ENCODE data around the gene CTIF. TPM values are rescaled to one million over a fixed set of nuclear protein-coding genes. Genes with fewer than 3 reads are reported as not detected.
A peak's percentile ranks its signal among the peaks of the same experiment; 100 is the strongest.

CTIF gene
- total RNA-seq, 1 experiment from 2014 or later = 95.8 TPM

- no peaks in the 10 kb centered on the region for H3K27me3 Mint-ChIP-seq (ENCODE audit: insufficient read depth, unreplicated experiment)
- no peak overlapping the region for H3K4me3 Mint-ChIP-seq (ENCODE audit: unreplicated experiment)
- BruUV-seq (replicated peaks) = no TSS peak
- DNase-seq (ENCODE audit: unreplicated experiment) = no peak
- CTCF ChIA-PET = interaction anchor here (0.6 to 5.3 kb wide), 24 partner anchors 10 to 564 kb away, joined by 3 to 33 read pairs (median 3); no protein-coding TSS in a partner anchor
- H3K36me3 Mint-ChIP-seq (ENCODE audit: insufficient read depth, unreplicated experiment) = peaks cover 41% of the 10 kb centered on the region
- intact Hi-C loops (cut with micrococcal nuclease) = loop anchor here (1.0 to 10.0 kb wide), 6 partner anchors 100 to 812 kb away; partner anchors contain the start of gene C18orf32
- TF ChIP-seq CTCF (IDR thresholded peaks at IDR 0.05; ENCODE audit: unreplicated experiment) = no peak
- no peaks in the 10 kb centered on the region for H3K4me1 Mint-ChIP-seq (ENCODE audit: insufficient read depth, unreplicated experiment)
- POLR2A ChIA-PET = no interaction called here
- H3K27ac Mint-ChIP-seq (ENCODE audit: low read depth, unreplicated experiment) = no peak overlapping the region
- peaks cover 8% of the 10 kb centered on the region for H3K9me3 Mint-ChIP-seq (ENCODE audit: unreplicated experiment)
These were observed 136.0 kb downstream of the CTIF start for GRCh38 chr18:48674758-48675351.

DNA sequence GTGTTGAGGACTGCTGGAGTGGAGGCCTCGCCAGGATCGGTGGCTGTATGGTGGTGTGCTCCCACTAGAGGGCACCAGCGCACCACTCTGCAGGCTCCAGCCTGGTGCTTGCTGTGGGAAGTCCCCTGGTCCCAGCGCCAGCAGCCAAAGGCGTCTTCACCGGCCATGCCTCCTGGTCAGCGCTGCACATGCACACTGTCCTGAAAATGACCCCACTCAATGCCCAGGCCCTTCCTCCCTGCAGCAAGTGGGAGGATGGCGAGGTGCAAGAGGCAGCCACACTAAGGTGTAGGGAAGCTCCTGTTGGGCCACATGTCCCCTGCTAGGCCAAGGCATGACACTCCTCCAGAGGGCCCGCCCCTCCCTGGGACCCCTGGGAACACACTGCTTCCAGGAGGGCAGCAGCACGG lies 136.5 kb downstream of the CTIF start:
- ChIA-PET POLR2A (no interaction called here), CTCF (interaction anchor here (0.6 to 5.3 kb wide), 19 partner anchors 12 to 1586 kb away, joined by 3 to 33 read pairs (median 3); no protein-coding TSS in a partner anchor)
- no TSS peak for BruUV-seq (replicated peaks)
- no peaks in the 10 kb centered on the region for H3K27me3 Mint-ChIP-seq (ENCODE audit: insufficient read depth, unreplicated experiment)
- intact Hi-C loops (cut with micrococcal nuclease) = loop anchor here (1.0 to 10.0 kb wide), 6 partner anchors 99 to 811 kb away; partner anchors contain the start of gene C18orf32
- DNase-seq (ENCODE audit: unreplicated experiment) = peak; percentile 81
- H3K9me3 Mint-ChIP-seq (ENCODE audit: unreplicated experiment) = peaks cover 8% of the 10 kb centered on the region
- no peak overlapping the region for H3K27ac Mint-ChIP-seq (ENCODE audit: low read depth, unreplicated experiment)
- H3K4me3 Mint-ChIP-seq (ENCODE audit: unreplicated experiment) = no peak overlapping the region
- peaks cover 39% of the 10 kb centered on the region for H3K36me3 Mint-ChIP-seq (ENCODE audit: insufficient read depth, unreplicated experiment)
- TF ChIP-seq CTCF (IDR thresholded peaks at IDR 0.05; ENCODE audit: unreplicated experiment) = peak; percentile 94
- H3K4me1 Mint-ChIP-seq (ENCODE audit: insufficient read depth, unreplicated experiment) = no peaks in the 10 kb centered on the region

GRCh38 chr18:48675912-48676311 lies 137.1 kb downstream of the CTIF start:
- Mint-ChIP-seq H3K27ac (ENCODE audit: low read depth, unreplicated experiment) (no peak overlapping the region), H3K27me3 (ENCODE audit: insufficient read depth, unreplicated experiment) (no peaks in the 10 kb centered on the region), H3K4me3 (ENCODE audit: unreplicated experiment) (no peak overlapping the region), H3K4me1 (ENCODE audit: insufficient read depth, unreplicated experiment) (no peaks in the 10 kb centered on the region), H3K9me3 (ENCODE audit: unreplicated experiment) (peaks cover 8% of the 10 kb centered on the region), H3K36me3 (ENCODE audit: insufficient read depth, unreplicated experiment) (peaks cover 33% of the 10 kb centered on the region)
- CTCF ChIA-PET = interaction anchor here (0.6 to 5.3 kb wide), 16 partner anchors 12 to 1586 kb away, joined by 3 to 33 read pairs (median 4); no protein-coding TSS in a partner anchor
- intact Hi-C loops (cut with micrococcal nuclease) = loop anchor here (1.0 to 10.0 kb wide), 8 partner anchors 99 to 811 kb away; partner anchors contain the start of gene C18orf32
- no TSS peak for BruUV-seq (replicated peaks)
- no peak for DNase-seq (ENCODE audit: unreplicated experiment)
- POLR2A ChIA-PET = no interaction called here
- TF ChIP-seq CTCF (IDR thresholded peaks at IDR 0.05; ENCODE audit: unreplicated experiment) = no peak

DNA sequence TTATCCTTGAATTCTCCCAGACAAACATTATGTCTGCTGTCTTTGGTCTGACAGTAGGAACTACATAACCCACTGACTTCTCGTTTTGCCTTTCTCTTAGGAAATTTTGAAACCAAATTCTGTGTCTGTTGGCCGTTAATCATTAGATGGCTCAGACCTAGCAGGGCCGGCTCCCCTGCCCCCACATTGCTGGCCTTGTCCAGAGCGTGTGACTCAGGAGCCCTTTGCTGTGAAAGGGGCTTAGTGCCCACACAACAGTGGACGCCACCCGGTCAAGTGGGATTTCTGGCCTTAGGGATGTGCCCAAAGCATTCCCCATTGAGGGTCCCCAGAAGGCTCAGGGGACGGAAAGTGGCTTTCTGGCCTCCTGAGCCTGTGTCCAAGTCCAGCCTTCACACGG lies 137.5 kb downstream of the CTIF start:
- Mint-ChIP-seq H3K27me3 (ENCODE audit: insufficient read depth, unreplicated experiment) (no peaks in the 10 kb centered on the region), H3K27ac (ENCODE audit: low read depth, unreplicated experiment) (no peak overlapping the region), H3K9me3 (ENCODE audit: unreplicated experiment) (peaks cover 4% of the 10 kb centered on the region), H3K4me3 (ENCODE audit: unreplicated experiment) (no peak overlapping the region), H3K4me1 (ENCODE audit: insufficient read depth, unreplicated experiment) (no peaks in the 10 kb centered on the region), H3K36me3 (ENCODE audit: insufficient read depth, unreplicated experiment) (peaks cover 30% of the 10 kb centered on the region)
- intact Hi-C loops (cut with micrococcal nuclease) = loop anchor here (1.0 to 10.0 kb wide), 5 partner anchors 98 to 562 kb away; no protein-coding TSS in a partner anchor
- ChIA-PET POLR2A (interaction anchor here (0.6 kb wide), 1 partner anchor 399 kb away, joined by 3 read pairs; no protein-coding TSS in a partner anchor), CTCF (interaction anchor here (0.6 to 5.3 kb wide), 20 partner anchors 12 to 1585 kb away, joined by 3 to 33 read pairs (median 3); no protein-coding TSS in a partner anchor)
- no peak for TF ChIP-seq CTCF (IDR thresholded peaks at IDR 0.05; ENCODE audit: unreplicated experiment)
- no peak for DNase-seq (ENCODE audit: unreplicated experiment)
- no TSS peak for BruUV-seq (replicated peaks)

All from MCF 10A (cell line).